CD4-positive, alpha-beta T cell treated with Interleukin-2 at 100 ng/mL for 4 hours (primary cell): ENCODE measurements around the gene KIAA0930.
"Not testable (repeated sequence)": the region's sequence is repeated elsewhere in the genome, so short reads cannot be mapped to it uniquely, and the experiment has no call there.

ENCODE experiments used
- DNase-seq: peaks from one replicate; pipeline ENCODE4 v3.0.0-alpha.2; 2020; ENCODE audit warnings: low spot score

Gene KIAA0930

GRCh38 chr22:45240810-45241631, at the start of gene KIAA0930:
TSS of gene KIAA0930 (minus strand) at chr22:45240894. CDS start at chr22:45240703, 191 bp downstream.
- peak; percentile 81 for DNase-seq

GRCh38 chr22:45286854-45287551, 46.3 kb upstream of the KIAA0930 start:
- DNase-seq: no peak

DNA sequence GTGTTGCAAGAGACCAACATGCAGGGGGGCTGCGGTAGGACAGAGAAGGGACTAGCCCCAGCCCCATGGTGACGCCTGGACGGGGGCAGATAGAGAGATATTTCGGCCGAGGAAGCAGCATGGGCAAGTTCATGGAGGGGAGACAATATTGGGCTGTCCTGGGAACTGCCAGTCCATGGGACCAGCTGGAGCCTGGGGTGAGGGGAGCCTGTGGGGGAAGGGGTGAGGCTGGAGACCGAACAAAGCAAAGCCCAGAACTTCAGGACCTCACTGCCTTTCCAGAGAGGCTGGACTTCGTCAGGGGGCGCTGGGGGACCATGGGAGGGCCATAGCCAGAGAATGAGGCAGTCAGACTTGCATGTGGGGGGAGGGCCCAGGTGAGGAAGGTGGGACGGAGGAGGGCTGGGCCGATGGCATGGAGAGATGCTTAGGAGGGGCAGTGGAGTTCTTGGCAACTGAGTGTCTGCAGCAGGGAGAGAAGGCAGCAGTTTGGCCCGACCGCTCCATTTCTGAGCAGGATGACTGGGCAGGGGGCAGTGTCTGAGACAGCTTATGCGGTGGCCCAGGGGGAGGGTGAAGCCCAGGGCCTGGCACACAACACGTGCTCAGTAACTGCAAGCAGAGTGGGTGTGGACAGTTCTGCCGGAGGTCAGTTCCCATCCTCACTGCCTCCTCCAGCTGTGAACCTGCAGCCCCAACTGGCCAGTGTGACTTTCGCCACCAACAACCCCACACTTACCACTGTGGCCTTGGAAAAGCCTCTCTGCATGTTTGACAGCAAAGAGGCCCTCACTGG, 44.8 kb upstream of the KIAA0930 start:
- DNase-seq: no peak

DNA sequence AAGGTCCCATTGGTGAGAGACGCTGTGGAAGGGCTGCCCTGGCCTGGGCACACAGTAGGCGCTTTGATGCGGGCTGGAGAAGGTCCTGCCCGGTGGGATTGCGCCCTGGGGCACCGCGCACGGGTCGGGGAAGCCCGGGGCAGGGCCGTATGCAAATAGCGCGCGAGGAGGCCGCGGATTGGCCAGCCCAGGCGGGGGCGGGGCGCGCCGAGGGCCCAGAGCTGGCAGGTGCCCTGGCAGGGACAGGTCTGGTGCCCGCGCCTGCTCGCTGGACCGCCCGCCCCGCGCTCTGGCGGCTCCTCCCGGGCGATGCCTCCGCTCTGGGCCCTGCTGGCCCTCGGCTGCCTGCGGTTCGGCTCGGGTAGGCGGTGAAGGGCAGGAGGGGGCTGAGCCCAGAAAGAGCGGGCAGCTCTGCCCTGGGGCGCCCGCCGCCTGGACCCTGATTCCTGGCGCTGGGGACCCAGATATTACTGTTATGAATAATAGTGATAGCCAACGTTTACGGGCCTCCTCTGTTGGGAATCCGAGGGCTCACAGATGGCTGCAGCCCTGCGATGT, 44.1 kb upstream of the KIAA0930 start, which contains the start of gene UPK3A:
UPK3A (plus strand) TSS at position 245 of the 558 bp plus-strand sequence; CDS start at position 310, 65 bp downstream.
- peak; percentile 48 for DNase-seq

DNA sequence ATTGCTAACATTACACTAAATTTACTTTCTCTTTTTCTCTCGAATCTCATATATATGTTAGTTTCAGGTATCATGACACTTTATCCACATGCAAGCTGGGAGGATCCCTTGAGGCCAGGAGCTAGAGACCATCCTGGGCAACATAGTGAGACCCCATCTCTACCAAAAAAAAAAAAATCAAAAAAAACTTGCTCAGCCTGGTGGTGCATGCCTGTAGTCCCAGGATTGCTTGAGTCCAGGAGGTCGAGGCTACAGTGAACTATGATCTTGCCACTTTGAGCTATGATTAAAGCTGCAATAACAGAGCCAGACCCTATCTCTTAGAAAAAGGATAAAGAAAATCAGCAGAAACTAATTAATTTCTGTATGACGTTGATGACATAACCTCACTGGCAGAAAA, 40.3 kb upstream of the KIAA0930 start:
- no peak for DNase-seq

- DNase-seq: no peak
Measured at GRCh38 chr22:45280587-45280980, 39.9 kb upstream of the KIAA0930 start.

DNA sequence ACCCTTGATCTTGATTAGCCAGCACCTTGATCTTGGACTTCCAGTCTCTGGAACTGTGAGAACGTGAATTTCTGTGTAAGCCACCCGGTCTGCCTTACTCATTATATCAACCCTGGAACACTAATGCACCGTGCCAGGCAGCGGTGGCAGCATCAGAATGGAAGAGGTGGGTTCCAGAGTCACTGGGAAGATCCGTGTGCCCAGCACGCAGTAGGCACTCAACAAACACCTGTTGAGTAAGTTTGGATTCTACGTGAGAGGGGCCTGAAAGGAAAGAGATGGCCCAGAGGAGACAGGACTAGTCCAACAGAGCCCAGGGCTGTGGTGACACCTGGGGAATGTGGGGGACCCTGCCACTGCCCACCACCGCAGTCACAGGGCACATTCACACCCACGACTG, 37.4 kb upstream of the KIAA0930 start:
- DNase-seq: no peak

DNA sequence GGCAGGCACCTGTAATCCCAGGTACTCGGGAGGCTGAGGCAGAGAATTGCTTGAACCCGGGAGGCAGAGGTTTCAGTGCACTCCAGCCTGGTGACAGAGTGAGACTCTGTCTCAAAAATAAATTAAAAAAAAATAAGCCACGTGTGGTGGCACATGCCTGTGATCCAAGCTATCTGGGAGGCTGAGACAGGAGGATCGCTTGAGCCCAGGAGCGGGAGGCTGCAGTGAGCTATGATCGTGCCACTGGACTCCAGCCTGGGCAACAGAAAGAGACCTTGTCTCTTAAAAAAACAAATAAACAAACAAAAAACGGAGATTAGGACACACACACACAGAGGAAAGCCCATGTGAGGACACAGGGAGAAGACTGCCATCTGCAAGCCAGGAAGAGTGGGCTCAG, 37.0 kb upstream of the KIAA0930 start:
- DNase-seq: not testable (repeated sequence)

DNA sequence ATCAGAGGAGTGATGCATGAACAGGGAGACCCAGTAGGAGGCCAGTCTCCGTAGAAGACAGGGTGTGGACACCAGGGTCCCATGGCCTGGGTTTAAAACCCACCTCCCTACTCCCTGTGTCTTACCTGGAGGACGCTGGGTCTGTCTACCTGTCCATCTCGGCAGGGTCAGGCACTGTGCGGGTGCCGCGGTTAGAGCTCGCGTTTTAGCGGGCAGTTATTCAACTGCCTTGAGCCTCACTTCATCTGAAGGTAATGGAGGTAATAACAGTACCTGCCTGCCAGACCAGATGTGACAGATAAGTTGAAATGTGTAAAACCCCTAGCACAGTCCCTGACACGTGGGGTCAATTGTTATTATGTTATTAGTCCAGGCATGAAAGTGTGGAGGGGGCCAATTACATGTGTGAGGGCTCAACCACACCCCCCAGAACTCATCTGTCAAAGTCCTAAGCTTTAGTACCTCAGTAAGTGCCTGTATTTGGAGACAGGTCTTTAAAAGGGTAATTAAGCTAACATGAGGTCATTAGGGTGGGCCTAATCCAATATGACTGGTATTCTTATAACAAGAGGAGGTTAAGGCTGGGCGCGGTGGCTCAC, 35.9 kb upstream of the KIAA0930 start:
- DNase-seq: no peak

DNA sequence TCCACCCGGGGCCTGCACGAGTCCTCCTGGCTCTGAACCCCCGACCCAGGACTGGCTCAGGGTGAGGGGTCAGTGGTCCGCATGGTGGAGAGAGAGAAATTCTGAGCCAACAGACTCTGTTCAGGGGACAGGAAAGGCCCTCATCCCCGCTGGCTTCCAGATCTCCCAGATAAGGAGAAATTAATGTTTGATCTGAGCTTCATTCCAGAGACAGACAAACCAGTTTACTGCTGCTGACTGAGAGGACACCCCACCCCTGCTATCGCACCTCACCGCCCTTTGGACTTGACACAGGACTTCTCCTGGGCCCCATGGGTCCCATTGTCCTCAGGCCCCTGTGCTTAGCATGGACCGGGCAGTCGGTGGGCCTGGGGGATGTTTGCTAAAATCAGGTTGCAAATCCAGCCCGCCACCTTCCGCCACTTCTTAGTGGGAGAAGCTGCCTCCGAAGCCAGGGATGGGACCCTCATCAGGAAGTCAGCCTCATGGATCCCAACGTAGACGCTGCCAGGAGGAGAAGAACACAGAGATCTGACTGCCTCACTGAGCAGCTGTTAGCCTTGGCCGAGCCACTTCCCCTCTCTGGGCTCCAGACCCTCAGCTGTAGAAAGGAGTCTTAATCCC, 32.9 kb upstream of the KIAA0930 start:
- no peak for DNase-seq

DNA sequence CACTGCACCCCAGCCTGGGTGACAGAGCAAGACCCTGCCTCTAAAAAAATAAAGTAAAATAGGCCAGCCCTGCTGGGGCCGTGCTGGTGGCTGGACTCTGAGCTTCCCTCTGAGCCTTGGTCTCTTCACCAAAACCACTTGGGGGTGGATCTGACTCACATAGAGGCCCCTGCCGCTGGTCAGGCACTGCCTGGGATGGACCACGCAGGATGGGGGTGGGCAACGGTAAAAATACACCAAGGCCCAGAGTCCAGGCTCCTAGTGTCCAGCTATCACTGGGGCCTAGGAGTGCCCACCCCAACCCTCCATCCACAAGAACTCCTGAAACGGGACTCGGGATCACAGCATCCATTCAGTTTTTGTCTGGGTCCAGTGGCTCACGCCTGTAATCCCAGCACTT, 31.8 kb upstream of the KIAA0930 start:
- DNase-seq: no peak

GRCh38 chr22:45271667-45272201, 31.0 kb upstream of the KIAA0930 start:
- DNase-seq: no peak

DNA sequence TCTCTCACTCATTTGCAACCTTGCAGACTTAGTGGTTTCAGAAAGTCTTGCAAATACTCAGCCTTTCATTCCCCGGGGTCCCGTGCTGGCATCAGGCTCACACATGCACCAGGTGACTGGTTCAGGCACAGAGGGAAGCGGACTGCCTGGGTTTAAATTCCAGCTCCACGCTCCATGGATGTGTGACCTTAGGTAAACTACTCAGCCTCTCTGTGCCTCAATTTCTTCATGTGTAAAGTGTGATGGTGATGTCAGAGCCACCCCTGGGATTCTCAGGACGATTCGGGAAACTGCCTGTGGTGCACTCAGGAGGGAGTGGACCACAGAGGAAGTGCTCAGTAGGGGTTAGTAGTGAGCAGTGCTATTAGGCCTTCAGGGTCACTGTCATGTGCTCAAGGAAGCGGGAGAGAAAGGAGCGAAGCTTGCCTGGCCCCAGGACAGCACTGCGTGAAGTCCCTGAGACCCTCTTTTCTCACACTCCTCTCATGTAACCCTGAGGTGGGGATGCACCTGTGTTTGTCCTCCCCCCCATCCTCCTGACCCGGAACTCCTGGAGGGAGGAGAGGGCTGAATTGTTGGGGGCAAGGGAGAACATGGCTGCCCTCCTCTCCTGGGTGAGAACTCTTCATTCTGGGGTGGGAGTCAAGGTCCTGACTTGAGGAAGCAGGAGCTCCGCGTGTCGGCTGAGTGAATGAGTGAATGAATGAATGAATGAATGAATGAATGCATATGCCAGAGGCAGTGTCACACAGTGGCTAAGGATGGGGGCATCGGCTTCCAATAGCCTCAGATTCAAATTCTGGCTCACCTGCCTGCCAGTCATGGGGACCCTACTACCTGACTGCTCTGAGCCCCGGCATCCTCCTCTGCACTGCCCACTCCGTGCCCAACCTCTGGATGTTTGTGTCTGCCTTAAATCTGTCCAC, 29.7 kb upstream of the KIAA0930 start:
- DNase-seq: no peak

GRCh38 chr22:45268958-45269844, 28.5 kb upstream of the KIAA0930 start:
- DNase-seq: peak; percentile 88

DNA sequence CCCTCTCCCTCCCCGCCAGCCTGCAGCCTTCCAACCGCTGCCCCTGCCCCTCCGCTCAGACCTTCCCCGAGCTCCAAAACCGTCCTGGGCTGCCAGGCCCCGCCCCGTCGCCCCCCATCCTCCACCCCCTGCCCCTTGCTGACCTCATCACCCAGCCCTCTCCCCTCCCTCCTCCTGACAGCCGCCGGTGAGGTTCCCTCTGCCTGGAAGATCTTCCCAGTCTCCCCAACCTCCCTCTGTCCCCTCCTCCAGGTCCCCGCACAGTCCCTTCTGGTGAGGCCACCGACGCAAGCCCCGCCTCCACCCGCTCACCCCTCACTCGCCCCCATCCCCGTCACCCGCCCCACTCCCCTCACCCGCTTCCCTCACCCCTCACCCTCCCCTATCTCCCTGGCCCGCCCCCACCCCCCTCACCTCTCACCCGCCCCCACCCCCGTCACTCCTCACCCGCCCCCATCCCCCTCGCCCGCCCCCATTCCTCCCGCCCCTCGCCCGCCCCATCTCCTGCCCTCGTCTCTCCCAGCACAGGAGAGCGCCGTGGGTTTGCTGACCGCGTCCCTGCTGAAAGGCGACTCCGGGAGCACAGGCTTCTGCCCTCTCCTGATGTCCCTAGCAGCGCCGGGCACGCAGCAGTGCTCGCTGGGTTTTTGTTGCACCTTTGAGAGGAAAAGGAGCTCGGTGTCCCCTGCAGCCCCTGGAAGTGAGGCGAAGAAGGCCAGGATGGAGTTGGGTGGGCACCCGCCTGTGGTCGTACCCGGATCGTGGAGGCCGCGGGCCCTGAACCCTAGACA, 27.7 kb upstream of the KIAA0930 start:
- no peak for DNase-seq

DNA sequence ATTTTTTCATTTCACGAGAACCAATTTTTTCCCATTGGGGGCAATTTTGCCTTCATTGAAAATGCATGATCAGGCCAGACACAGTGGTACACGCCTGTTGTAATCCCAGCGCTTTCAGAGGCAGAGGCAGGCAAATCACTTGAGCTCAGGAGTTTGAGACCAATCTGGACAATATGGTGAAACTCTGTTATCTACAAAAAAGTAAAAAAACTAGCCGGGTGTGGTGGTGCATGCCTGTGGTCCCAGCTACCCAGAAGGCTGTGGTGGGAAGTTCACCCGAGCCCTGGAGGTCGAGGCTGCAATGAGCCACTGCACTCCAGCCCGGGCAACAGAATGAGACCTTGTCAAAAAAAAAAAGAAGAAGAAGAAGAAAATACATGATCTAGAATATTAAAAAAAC, 24.8 kb upstream of the KIAA0930 start:
- no peak for DNase-seq

DNA sequence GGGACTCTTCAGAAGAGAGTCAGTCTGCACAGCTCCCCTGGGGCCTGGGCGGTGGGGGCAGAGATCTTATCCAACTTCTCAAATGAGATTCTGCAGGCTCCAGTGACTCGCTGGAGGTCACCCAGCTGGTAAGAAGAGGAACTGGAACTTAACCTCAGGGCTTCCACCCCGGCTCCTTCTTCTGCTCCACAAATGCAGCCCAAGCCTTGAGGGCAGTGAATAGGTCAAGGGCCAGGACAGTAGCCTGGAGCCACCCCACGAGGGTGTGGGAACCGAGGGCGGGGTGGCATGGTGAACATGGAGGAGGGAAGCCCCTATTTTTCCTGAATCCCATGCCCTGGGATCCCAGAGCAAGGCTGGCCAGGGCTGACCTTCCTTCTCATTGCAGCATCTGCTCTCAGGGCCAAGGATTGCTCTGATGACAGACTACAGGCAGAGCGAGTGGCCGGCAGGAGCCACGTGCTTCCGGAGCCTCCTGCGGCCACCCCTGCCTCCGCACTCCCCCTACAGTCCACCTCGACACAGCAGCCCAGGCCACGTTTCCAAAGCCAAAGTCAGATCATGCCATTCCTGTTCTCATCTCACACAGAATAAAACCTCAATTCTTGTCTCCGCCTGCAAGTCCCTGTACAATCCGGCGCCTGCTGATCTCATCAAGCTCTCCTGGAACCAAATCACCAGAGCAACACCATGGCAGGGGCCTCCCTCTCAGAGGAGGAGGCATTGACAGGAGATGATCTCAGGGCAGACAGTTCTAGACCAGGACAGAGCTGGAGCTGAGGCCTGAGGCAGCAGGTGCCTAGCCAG, 23.0 kb upstream of the KIAA0930 start:
- DNase-seq: no peak
